ENCODE results near the gene LPIN3.

LPIN3 gene

DNA sequence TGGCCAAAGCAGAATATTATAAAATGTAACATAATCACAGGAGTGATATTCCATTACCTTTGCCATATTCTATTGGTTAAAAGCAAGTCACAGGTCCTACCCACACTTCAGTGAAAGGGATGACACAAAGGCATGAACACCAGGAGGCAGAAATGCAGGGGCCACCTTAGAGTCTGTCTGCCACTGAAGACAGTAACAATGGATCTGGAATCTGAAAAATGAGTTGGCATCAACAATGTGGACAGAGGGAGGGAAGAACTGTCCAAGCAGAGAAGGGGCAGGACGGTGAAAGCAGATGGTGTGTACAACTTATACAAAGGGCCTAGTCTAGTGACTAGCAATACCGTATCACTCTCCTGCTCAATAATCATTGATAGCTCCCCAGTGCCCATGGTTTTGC is 6.6 kb upstream of the LPIN3 start:
- H3K79me2 ChIP-seq (ENCODE audit: low read length): no peaks in the 10 kb centered on the region
- H3K9me3 ChIP-seq (ENCODE audit: insufficient read depth, low read length): no peaks in the 10 kb centered on the region
- no peaks in the 10 kb centered on the region for H3K36me3 ChIP-seq (replicated peaks; ENCODE audit: low read depth, low read length)
- no peak overlapping the region for H3K9ac ChIP-seq (ENCODE audit: low read length)
- H3K4me1 ChIP-seq (ENCODE audit: low read length): no peaks in the 10 kb centered on the region
- H3K27ac ChIP-seq (ENCODE audit: low read length): no peak overlapping the region
- H3K27me3 ChIP-seq (ENCODE audit: low read depth, low read length): peaks cover 12% of the 10 kb centered on the region
- TF ChIP-seq EZH2phosphoT487 (IDR thresholded peaks at IDR 0.05; ENCODE audit: low read depth): no peak
- TF ChIP-seq, protein P1, sequence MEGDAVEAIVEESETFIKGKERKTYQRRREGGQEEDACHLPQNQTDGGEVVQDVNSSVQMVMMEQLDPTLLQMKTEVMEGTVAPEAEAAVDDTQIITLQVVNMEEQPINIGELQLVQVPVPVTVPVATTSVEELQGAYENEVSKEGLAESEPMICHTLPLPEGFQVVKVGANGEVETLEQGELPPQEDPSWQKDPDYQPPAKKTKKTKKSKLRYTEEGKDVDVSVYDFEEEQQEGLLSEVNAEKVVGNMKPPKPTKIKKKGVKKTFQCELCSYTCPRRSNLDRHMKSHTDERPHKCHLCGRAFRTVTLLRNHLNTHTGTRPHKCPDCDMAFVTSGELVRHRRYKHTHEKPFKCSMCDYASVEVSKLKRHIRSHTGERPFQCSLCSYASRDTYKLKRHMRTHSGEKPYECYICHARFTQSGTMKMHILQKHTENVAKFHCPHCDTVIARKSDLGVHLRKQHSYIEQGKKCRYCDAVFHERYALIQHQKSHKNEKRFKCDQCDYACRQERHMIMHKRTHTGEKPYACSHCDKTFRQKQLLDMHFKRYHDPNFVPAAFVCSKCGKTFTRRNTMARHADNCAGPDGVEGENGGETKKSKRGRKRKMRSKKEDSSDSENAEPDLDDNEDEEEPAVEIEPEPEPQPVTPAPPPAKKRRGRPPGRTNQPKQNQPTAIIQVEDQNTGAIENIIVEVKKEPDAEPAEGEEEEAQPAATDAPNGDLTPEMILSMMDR (IDR thresholded peaks at IDR 0.05; ENCODE audit: low read depth, low read length): no peak
- H3K4me3 ChIP-seq (ENCODE audit: low read length): no peak overlapping the region
- no peak overlapping the region for H2AFZ ChIP-seq (ENCODE audit: low read depth, low read length)
- H4K20me1 ChIP-seq (ENCODE audit: insufficient read depth, low read length): no peaks in the 10 kb centered on the region
- H3K4me2 ChIP-seq (ENCODE audit: low read length): no peak overlapping the region

DNA sequence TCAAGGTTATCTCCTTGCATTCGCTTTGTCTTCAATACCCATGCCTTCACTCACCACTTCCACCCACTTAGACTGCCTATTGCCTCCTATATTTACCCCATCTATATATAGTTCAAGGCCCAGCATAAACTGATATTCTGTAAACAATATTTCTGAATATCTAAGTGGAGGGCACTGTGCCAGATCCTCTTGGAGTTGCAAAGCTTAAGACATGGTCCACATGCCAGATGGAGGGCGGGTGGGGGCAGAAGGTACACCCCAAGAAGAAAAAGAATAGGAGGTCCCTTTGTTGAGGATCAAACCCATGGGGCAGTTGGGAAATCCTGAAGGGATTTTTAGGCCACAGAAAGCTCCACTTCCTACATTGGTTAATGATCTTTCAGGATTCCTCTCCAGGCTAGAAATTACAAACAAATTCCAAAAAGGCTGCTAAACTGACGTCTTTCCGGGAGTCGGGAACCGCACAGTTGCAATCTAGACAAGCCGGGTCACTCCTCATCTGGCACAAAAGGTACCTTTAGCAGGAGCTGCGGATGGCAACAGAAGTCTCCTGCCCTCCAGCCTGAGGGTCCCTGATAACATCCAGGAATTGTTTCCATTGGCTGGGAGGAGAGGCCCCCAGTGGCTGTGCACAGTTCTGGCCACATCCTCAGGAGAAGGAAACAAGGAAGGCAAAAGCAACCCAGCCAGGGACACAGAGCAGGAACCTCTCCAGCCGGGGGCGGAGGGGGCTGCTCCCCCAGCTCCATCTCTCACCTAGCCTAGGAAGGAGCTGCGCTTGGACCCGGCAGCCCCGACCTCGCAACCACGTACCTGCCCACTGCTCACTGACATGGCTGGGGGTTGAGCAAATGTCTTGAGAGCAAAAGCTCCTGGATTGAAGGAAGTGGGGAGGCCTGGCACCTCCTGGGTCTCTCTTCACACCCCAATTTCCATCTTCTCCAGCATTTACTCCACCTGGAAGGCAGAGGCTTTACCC is 5.9 kb upstream of the LPIN3 start:
- H3K27me3 ChIP-seq (ENCODE audit: low read depth, low read length): peaks cover 18% of the 10 kb centered on the region
- no peak overlapping the region for H3K4me2 ChIP-seq (ENCODE audit: low read length)
- no peaks in the 10 kb centered on the region for H3K36me3 ChIP-seq (replicated peaks; ENCODE audit: low read depth, low read length)
- peaks cover 3% of the 10 kb centered on the region; the same call in 1 of the 2 replicates for H3K4me1 ChIP-seq (ENCODE audit: low read length)
- no peak overlapping the region for H3K9ac ChIP-seq (ENCODE audit: low read length)
- TF ChIP-seq EZH2phosphoT487 (IDR thresholded peaks at IDR 0.05; ENCODE audit: low read depth): no peak
- TF ChIP-seq, protein P1 (IDR thresholded peaks at IDR 0.05; ENCODE audit: low read depth, low read length): no peak
- no peaks in the 10 kb centered on the region for H3K9me3 ChIP-seq (ENCODE audit: insufficient read depth, low read length)
- no peak overlapping the region for H2AFZ ChIP-seq (ENCODE audit: low read depth, low read length)
- no peaks in the 10 kb centered on the region for H4K20me1 ChIP-seq (ENCODE audit: insufficient read depth, low read length)
- H3K79me2 ChIP-seq (ENCODE audit: low read length): no peaks in the 10 kb centered on the region
- no peak overlapping the region for H3K4me3 ChIP-seq (ENCODE audit: low read length)
- H3K27ac ChIP-seq (ENCODE audit: low read length): no peak overlapping the region

GRCh38 chr20:41335591-41335990 is 5.0 kb upstream of the LPIN3 start:
- TF ChIP-seq EZH2phosphoT487 (IDR thresholded peaks at IDR 0.05; ENCODE audit: low read depth): no peak
- TF ChIP-seq, protein P1 (IDR thresholded peaks at IDR 0.05; ENCODE audit: low read depth, low read length): no peak
- H3K4me3 ChIP-seq (ENCODE audit: low read length): no peak overlapping the region
- H3K79me2 ChIP-seq (ENCODE audit: low read length): no peaks in the 10 kb centered on the region
- H3K27me3 ChIP-seq (ENCODE audit: low read depth, low read length): peaks cover 18% of the 10 kb centered on the region
- H2AFZ ChIP-seq (ENCODE audit: low read depth, low read length): no peak overlapping the region
- no peak overlapping the region for H3K27ac ChIP-seq (ENCODE audit: low read length)
- H3K4me2 ChIP-seq (ENCODE audit: low read length): no peak overlapping the region
- no peaks in the 10 kb centered on the region for H3K36me3 ChIP-seq (replicated peaks; ENCODE audit: low read depth, low read length)
- H3K9ac ChIP-seq (ENCODE audit: low read length): no peak overlapping the region
- no peaks in the 10 kb centered on the region for H3K9me3 ChIP-seq (ENCODE audit: insufficient read depth, low read length)
- H3K4me1 ChIP-seq (ENCODE audit: low read length): peaks cover 10% of the 10 kb centered on the region
- H4K20me1 ChIP-seq (ENCODE audit: insufficient read depth, low read length): no peaks in the 10 kb centered on the region

- Histone ChIP-seq H3K27ac (ENCODE audit: low read length) (no peak overlapping the region), H3K79me2 (ENCODE audit: low read length) (no peaks in the 10 kb centered on the region), H3K36me3 (replicated peaks; ENCODE audit: low read depth, low read length) (no peaks in the 10 kb centered on the region), H3K9ac (ENCODE audit: low read length) (no peak overlapping the region), H3K4me1 (ENCODE audit: low read length) (peaks cover 11% of the 10 kb centered on the region), H3K4me3 (ENCODE audit: low read length) (no peak overlapping the region), H3K9me3 (ENCODE audit: insufficient read depth, low read length) (no peaks in the 10 kb centered on the region), H3K27me3 (ENCODE audit: low read depth, low read length) (peaks cover 7% of the 10 kb centered on the region), H4K20me1 (ENCODE audit: insufficient read depth, low read length) (no peaks in the 10 kb centered on the region), H3K4me2 (ENCODE audit: low read length) (no peak overlapping the region), H2AFZ (ENCODE audit: low read depth, low read length) (no peak overlapping the region)
- no peak for TF ChIP-seq EZH2phosphoT487 (IDR thresholded peaks at IDR 0.05; ENCODE audit: low read depth)
Observed at GRCh38 chr20:41336711-41337492, 3.7 kb upstream of the LPIN3 start.
